Adrenal gland (tissue), 5 donors: ENCODE measurements around the gene TTYH3.

Experiments used
- POLR2A ChIP-seq, 2 donors: fragments of 450-650 bp; IDR thresholded peaks; one replicate each; pipeline ENCODE4 v1.6.1; 2017; ENCODE audit warnings: antibody characterized with exemption in 2 of 2, mild to moderate bottlenecking in 2 of 2, moderate library complexity in 1 of 2
- TF ChIP-seq, protein P1 (sequence below), 6 experiments: fragments of 450-650 bp in 4 of 6; fragments of 200-600 bp in 2 of 6; sonication (generic) in 1 of 6; IDR thresholded peaks; 1 replicate in 5 of 6; 2 replicates in 1 of 6; pipeline versions ENCODE4 v1.5.1 to v1.8.0; 2016 to 2021; ENCODE audit warnings: antibody characterized with exemption in 6 of 6, mild to moderate bottlenecking in 2 of 6, moderate library complexity in 1 of 6
- donor health status: DM: no; HTN: no; CAD: no.

DNA sequence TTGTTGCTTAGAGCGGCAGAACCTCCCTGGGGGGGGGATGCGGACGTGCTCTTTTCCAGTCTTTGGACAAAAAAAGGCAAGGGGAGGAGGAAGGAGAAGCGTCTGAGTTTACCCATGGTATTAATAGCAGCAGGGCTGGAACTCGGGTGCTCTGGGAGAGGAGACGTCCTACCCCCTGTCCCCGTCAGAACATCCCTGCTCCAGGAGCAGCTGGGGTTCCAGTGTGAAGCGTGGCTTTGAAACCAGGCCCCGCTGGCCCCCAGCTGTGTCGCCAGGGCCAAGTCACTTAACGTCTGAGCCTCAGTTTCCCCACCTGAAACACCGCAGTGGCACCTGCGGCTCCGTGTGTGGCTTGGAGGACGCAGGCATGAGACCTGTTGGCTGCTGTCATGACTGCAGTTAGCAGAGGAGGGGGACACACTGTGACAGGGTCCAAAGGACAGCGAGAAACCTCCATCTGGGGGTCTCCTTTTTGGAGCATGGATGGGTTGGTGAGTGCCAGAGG, 57.6 kb downstream of the TTYH3 start:
- TF ChIP-seq, protein P1, sequence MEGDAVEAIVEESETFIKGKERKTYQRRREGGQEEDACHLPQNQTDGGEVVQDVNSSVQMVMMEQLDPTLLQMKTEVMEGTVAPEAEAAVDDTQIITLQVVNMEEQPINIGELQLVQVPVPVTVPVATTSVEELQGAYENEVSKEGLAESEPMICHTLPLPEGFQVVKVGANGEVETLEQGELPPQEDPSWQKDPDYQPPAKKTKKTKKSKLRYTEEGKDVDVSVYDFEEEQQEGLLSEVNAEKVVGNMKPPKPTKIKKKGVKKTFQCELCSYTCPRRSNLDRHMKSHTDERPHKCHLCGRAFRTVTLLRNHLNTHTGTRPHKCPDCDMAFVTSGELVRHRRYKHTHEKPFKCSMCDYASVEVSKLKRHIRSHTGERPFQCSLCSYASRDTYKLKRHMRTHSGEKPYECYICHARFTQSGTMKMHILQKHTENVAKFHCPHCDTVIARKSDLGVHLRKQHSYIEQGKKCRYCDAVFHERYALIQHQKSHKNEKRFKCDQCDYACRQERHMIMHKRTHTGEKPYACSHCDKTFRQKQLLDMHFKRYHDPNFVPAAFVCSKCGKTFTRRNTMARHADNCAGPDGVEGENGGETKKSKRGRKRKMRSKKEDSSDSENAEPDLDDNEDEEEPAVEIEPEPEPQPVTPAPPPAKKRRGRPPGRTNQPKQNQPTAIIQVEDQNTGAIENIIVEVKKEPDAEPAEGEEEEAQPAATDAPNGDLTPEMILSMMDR (IDR thresholded peaks at IDR 0.05) = no peak
- TF ChIP-seq POLR2A (IDR thresholded peaks at IDR 0.05) = no peak
